ELF-1 (cell line): ENCODE measurements around the gene ZNF700.
"Not testable (repeated sequence)": the region's sequence is repeated elsewhere in the genome, so short reads cannot be mapped to it uniquely, and the experiment has no call there.

Experiments
- DNase-seq: peaks from one replicate; pipeline ENCODE4 v3.0.0-alpha.2; 2016; ENCODE audit warnings: low read depth, low spot score

Gene ZNF700

DNA sequence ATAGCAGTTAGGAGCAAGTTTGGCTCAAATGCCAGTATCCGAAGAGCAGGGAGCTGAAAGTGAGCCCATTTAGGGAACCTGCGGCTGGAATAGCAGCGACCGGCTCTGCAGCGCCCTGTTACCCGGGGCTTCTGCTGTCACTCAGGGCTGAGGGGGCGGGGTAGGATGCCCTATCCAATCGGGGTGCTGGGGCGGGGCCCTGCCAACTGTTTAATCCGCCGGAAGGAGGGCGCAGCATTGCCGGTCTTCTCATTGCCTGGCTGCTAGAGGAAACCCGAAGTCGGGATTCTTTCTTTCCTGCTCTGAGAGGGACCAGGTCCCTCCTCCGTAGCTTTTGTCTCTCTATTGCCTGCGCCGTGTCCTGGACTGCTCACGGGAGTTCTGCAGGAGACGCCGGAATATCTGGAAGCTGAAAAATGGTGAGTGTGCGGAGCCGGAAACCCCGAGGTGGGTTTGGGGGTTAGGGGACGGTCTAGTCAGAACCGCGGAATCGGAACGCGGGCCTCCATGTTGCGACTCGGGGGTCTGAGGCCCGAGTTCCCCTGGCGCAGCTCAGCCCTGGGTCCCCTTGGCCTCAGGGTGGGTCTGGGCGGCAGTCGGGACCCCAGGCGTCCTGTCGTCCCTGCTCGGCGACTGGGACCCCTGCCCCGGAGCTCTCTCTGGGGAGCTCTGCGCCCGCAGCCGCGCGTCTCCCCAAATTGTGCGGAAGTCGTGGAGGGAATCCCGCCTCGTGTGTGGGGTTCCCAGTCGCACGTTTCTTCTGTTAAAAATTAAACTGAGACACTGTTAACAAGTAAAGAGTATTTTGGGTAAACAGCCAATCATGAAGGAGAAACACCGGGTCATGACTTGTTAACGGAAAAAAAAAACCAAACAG is 62.7 kb downstream of the ZNF700 start:
- DNase-seq: peak; percentile 92

DNA sequence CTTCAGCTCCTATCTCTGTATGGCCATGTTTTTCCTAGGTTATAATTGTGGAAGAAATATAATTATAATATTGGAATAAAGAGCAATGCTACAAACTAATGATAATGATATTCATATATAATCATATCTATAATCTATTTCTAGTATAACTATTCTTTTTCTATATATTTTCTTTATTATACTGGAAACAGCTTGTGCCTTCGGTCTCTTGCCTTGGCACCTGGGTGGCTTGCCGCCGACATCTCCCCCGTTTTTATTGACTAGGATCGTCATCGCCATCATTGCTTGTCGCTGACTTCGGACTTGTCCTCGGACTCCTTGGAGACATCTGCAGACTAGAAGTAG is 64.2 kb downstream of the ZNF700 start:
- DNase-seq: no peak

DNA sequence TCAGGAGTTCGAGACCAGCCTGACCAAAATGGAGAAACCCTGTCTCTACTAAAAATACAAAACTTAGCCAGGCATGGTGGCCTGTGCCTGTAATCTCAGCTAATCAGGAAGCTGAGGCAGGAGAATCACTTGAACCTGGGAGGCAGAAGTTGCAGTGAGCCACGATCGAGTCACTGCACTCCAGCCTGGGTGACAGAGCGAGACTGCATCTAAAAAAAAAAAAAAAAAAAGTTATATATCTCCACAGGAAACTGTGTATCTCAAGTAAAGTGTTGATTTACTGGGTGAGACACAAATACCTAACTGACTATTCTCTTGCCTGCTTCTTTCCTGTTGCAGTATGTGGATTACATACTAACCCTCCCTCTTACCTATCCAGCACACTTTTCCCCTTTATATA is 67.0 kb downstream of the ZNF700 start:
- DNase-seq: not testable (repeated sequence)

DNA sequence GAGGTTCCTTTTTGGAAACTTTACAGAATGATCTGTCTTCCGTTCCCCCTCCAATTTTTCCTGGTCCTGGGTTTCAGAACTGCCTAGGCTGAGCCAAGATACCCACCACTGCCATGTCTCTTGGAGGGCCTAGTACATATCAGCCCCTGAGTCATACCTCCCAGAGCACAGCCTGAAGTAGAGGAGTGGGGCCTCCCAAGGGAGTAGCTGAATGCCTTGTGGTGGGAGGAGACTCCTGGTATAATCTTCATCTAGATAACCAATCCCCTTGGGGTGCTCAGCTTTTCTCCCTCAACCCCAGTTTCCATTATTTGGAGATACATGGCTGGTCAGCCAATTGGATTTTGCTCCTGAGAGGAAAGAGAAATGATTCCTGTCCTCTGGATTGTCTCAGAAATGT is 70.3 kb downstream of the ZNF700 start:
- no peak for DNase-seq
